K562 (cell line): ENCODE measurements around the gene FBN3. TPM values are rescaled to one million over a fixed set of nuclear protein-coding genes. Genes with fewer than 3 reads are reported as not detected.

Experiments used
- ZKSCAN3 ChIP-seq: fragments of 250-450 bp; sonication (Bioruptor Pico); IDR thresholded peaks from 2 replicates; pipeline ENCODE4 v1.4.0; 2020
- polyA plus RNA-seq, 8 experiments: library from polyadenylated mRNA; depleted of rRNA in 4 of 8; stranded (reverse) in 5 of 8; unstranded in 3 of 8; fragments of >200 nt; fragmentation: Nextera tagmentation in 2 of 8; fragmentation: Illumina TruSeq in 1 of 8; extraction: Ambion mirVana in 2 of 8; extraction: Trizol in 1 of 8; gene quantifications; 2 replicates each; pipeline versions ENCODE4 v1.2.1 to v1.2.3, GENCODE V29; 2011 to 2014; ENCODE audit warnings: inconsistent platforms in 1 of 8, missing spikeins in 1 of 8
- total RNA-seq, 7 experiments: library from RNA; depleted of rRNA in 6 of 7; stranded (reverse); fragments of >200 nt in 6 of 7; fragmentation: Illumina TruSeq in 2 of 7; extraction: Trizol in 2 of 7; gene quantifications; 2 replicates each; pipeline versions ENCODE4 v1.2.1 to v1.2.3, GENCODE V29; 2011 to 2021; ENCODE audit warnings: low replicate concordance in 1 of 7
- TF ChIP-seq, protein P1 (sequence below), 2 experiments: fragments of 450-650 bp in 1 of 2; sonication (generic) in 1 of 2; formaldehyde crosslinking in 1 of 2; IDR thresholded peaks; 2 replicates each; pipeline versions ENCODE4 v1.7.1 to v1.9.0; 2016 to 2022; ENCODE audit warnings: inconsistent platforms in 1 of 2, mild to moderate bottlenecking in 1 of 2, missing genetic modification reagents in 1 of 2

FBN3 gene
- total and polyA plus RNA-seq, 9 of the 15 experiments (the other 6 are each of a cell fraction or from before 2014, with no cell fraction given), result under 0.01 to 0.29 (median 0.01) TPM; not detected in 4

DNA sequence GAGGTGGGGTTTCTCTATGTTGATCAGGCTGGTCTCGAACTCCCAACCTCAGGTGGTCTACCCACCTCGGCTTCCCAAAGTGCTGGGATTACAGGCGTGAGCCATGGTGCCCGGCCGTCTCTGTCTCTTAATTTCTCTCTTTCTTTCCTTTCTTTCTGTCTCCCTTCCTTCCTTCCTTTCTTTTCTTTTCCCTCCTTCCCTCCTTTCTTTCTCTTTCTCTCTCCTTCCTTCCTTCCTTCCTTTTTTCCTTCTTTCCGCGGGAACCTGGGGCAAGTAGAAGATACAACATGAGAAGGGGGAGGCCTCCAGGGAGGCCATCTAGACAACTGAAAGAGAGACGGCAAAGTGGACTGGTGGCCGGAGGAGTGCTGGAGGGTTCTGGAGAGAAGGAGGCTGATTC, 128.7 kb downstream of the FBN3 start (continued):
- TF ChIP-seq, protein P1, sequence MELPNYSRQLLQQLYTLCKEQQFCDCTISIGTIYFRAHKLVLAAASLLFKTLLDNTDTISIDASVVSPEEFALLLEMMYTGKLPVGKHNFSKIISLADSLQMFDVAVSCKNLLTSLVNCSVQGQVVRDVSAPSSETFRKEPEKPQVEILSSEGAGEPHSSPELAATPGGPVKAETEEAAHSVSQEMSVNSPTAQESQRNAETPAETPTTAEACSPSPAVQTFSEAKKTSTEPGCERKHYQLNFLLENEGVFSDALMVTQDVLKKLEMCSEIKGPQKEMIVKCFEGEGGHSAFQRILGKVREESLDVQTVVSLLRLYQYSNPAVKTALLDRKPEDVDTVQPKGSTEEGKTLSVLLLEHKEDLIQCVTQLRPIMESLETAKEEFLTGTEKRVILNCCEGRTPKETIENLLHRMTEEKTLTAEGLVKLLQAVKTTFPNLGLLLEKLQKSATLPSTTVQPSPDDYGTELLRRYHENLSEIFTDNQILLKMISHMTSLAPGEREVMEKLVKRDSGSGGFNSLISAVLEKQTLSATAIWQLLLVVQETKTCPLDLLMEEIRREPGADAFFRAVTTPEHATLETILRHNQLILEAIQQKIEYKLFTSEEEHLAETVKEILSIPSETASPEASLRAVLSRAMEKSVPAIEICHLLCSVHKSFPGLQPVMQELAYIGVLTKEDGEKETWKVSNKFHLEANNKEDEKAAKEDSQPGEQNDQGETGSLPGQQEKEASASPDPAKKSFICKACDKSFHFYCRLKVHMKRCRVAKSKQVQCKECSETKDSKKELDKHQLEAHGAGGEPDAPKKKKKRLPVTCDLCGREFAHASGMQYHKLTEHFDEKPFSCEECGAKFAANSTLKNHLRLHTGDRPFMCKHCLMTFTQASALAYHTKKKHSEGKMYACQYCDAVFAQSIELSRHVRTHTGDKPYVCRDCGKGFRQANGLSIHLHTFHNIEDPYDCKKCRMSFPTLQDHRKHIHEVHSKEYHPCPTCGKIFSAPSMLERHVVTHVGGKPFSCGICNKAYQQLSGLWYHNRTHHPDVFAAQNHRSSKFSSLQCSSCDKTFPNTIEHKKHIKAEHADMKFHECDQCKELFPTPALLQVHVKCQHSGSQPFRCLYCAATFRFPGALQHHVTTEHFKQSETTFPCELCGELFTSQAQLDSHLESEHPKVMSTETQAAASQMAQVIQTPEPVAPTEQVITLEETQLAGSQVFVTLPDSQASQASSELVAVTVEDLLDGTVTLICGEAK (IDR thresholded peaks at IDR 0.05), result no peak
- TF ChIP-seq, protein P1 (CRISPR knock-in tag; IDR thresholded peaks at IDR 0.05), result no peak
- no peak for TF ChIP-seq ZKSCAN3 (CRISPR knock-in tag)
